HCT116 (cell line): ENCODE data around the gene GRID2. TPM values are rescaled to one million over a fixed set of nuclear protein-coding genes. Genes with fewer than 3 reads are reported as not detected.

Experiments used
- ATAC-seq: fragments of 200-7000 bp; cut with Tn5 transposase; 2 replicates; pipeline ENCODE4 v1.9.1; 2020; ENCODE audit warnings: mild to moderate bottlenecking, moderate library complexity
- BruUV-seq: library from RNA; stranded (reverse); fragments of 400-500 nt; replicated peaks from 2 replicates; lab custom pipeline; 2021; lab: Mats Ljungman, UMichigan
- CTCF ChIA-PET: fragments of 300-600 bp; sonication (Branson Sonifier 250); formaldehyde crosslinking; loops from one replicate; lab custom pipeline; 2021; ENCODE audit warnings: antibody characterized with exemption; lab: Charles Lee
- POLR2A ChIA-PET: fragments of 300-600, 350-600 bp; sonication (Branson Sonifier 250); formaldehyde crosslinking; loops from one replicate; lab custom pipeline; 2021; ENCODE audit warnings: antibody characterized with exemption; lab: Charles Lee
- RAD21 ChIA-PET, 2 experiments: fragments of 300-600 bp; sonication (Branson Sonifier 250); formaldehyde crosslinking; loops; one replicate each; lab custom pipeline; 2023; ENCODE audit warnings: low total read pairs in 2 of 2; ENCODE audit not compliant: uncharacterized antibody in 2 of 2, unreplicated experiment in 2 of 2, low non-redundant PET in 1 of 2; lab: Charles Lee
- DNase-seq: peaks from one replicate; pipeline ENCODE4 v3.0.0-alpha.2; 2010; ENCODE audit warnings: low read depth, low spot score
- H2AFZ ChIP-seq: fragments of 200-600 bp; shearing (Covaris generic), sonication (generic); 2 replicates; pipeline ENCODE4 v1.6.1; 2017; ENCODE audit warnings: low read depth, mixed run types, mixed read lengths, antibody characterized with exemption, low read length; ENCODE audit not compliant: poor library complexity, severe bottlenecking
- H3K27ac ChIP-seq: 2 replicates; pipeline ENCODE4 v1.5.1; 2012; ENCODE audit warnings: low read depth, low read length
- H3K27me3 ChIP-seq: fragments of 200-600 bp; sonication (generic); 2 replicates; pipeline ENCODE4 v1.6.1; 2016; ENCODE audit warnings: mixed run types, low read length, mixed read lengths; ENCODE audit not compliant: insufficient read depth
- H3K36me3 ChIP-seq, 2 experiments: fragments of 200-500 bp in 1 of 2; fragments of 200-600 bp in 1 of 2; sonication (Bioruptor generic) in 1 of 2; sonication (generic) in 1 of 2; 2 replicates each; pipeline versions ENCODE4 v1.5.1 to v1.6.1; 2014 to 2016; ENCODE audit warnings: low read length in 2 of 2, inconsistent platforms in 1 of 2, mixed read lengths in 1 of 2, mixed run types in 1 of 2; ENCODE audit not compliant: insufficient read depth in 2 of 2, control insufficient read depth in 1 of 2
- H3K4me1 ChIP-seq, 2 experiments: fragments of 200-600 bp in 1 of 2; sonication (generic) in 1 of 2; 2 replicates each; pipeline versions ENCODE4 v1.5.1 to v1.6.1; 2012 to 2017; ENCODE audit warnings: low read length in 2 of 2, inconsistent platforms in 1 of 2, mild to moderate bottlenecking in 1 of 2, mixed read lengths in 1 of 2, mixed run types in 1 of 2, moderate library complexity in 1 of 2; ENCODE audit not compliant: insufficient read depth in 2 of 2, control insufficient read depth in 1 of 2
- H3K4me2 ChIP-seq: fragments of 200-600 bp; sonication (generic); 2 replicates; pipeline ENCODE4 v1.6.1; 2017; ENCODE audit warnings: mixed run types, low read length, mixed read lengths
- H3K4me3 ChIP-seq, 2 experiments: fragments of 200-600 bp in 1 of 2; sonication (generic) in 1 of 2; replicated peaks in 1 of 2; 2 replicates each; pipeline ENCODE4 v1.5.1; 2011 to 2016; ENCODE audit warnings: low read length in 2 of 2, control low read depth in 1 of 2, low read depth in 1 of 2, mild to moderate bottlenecking in 1 of 2, mixed read lengths in 1 of 2, mixed run types in 1 of 2
- H3K79me2 ChIP-seq: fragments of 200-600 bp; sonication (generic); 2 replicates; pipeline ENCODE4 v1.6.1; 2017; ENCODE audit warnings: mild to moderate bottlenecking, mixed run types, low read length, moderate library complexity, mixed read lengths; ENCODE audit not compliant: insufficient read depth
- H3K9ac ChIP-seq: fragments of 200-600 bp; sonication (generic); 2 replicates; pipeline ENCODE4 v1.6.1; 2016; ENCODE audit warnings: low read length, mixed read lengths
- H3K9me2 ChIP-seq: fragments of 200-600 bp; sonication (generic), shearing (Covaris generic); 2 replicates; pipeline ENCODE4 v1.6.1; 2017; ENCODE audit warnings: mixed run types, mild to moderate bottlenecking, moderate library complexity; ENCODE audit not compliant: insufficient read depth
- H3K9me3 ChIP-seq, 2 experiments: fragments of 200-500 bp in 1 of 2; fragments of 200-600 bp in 1 of 2; sonication (Bioruptor generic) in 1 of 2; sonication (generic) in 1 of 2; 2 replicates each; pipeline ENCODE4 v1.6.1; 2014 to 2017; ENCODE audit warnings: low read length in 2 of 2, mixed read lengths in 2 of 2, inconsistent platforms in 1 of 2, low read depth in 1 of 2, mild to moderate bottlenecking in 1 of 2, mixed run types in 1 of 2, moderate library complexity in 1 of 2; ENCODE audit not compliant: control insufficient read depth in 1 of 2, insufficient read depth in 1 of 2
- H4K20me1 ChIP-seq: fragments of 200-600 bp; sonication (generic), shearing (Covaris generic); 2 replicates; pipeline ENCODE4 v1.6.1; 2017; ENCODE audit warnings: mixed run types, mild to moderate bottlenecking, moderate library complexity; ENCODE audit not compliant: insufficient read depth
- CBX3 ChIP-seq: IDR thresholded peaks from 2 replicates; pipeline ENCODE4 v1.6.1; 2012; ENCODE audit warnings: low read depth
- CEBPB ChIP-seq: IDR thresholded peaks from 2 replicates; pipeline ENCODE4 v1.6.1; 2012; ENCODE audit warnings: low read depth
- ELF1 ChIP-seq: IDR thresholded peaks from 2 replicates; pipeline ENCODE4 v1.6.1; 2012; ENCODE audit warnings: low read depth, borderline replicate concordance
- FOSL1 ChIP-seq: IDR thresholded peaks from 2 replicates; pipeline ENCODE4 v1.6.1; 2012; ENCODE audit warnings: low read depth
- JUND ChIP-seq: IDR thresholded peaks from 2 replicates; pipeline ENCODE4 v1.6.1; 2012
- POLR2AphosphoS5 ChIP-seq: IDR thresholded peaks from 2 replicates; pipeline ENCODE4 v1.6.1; 2011; ENCODE audit warnings: mild to moderate bottlenecking, low read depth, low read length, moderate library complexity
- RAD21 ChIP-seq: IDR thresholded peaks from 2 replicates; pipeline ENCODE4 v1.6.1; 2012; ENCODE audit warnings: low read depth, mild to moderate bottlenecking
- SIN3A ChIP-seq: IDR thresholded peaks from 2 replicates; pipeline ENCODE4 v1.6.1; 2012; ENCODE audit warnings: low read depth
- SP1 ChIP-seq: IDR thresholded peaks from 2 replicates; pipeline ENCODE4 v1.6.1; 2012; ENCODE audit warnings: low read depth
- SRF ChIP-seq: IDR thresholded peaks from 2 replicates; pipeline ENCODE4 v1.6.1; 2012; ENCODE audit warnings: low read depth
- TCF7L2 ChIP-seq: IDR thresholded peaks from 2 replicates; pipeline ENCODE4 v1.7.0; 2011; ENCODE audit warnings: borderline replicate concordance, inconsistent platforms; ENCODE audit not compliant: insufficient read depth, insufficient read length; ENCODE audit errors: extremely low read depth
- YY1 ChIP-seq: IDR thresholded peaks from 2 replicates; pipeline ENCODE4 v1.6.1; 2011; ENCODE audit warnings: low read length, low read depth, moderate library complexity, mild to moderate bottlenecking; ENCODE audit not compliant: insufficient replicate concordance; ENCODE audit errors: extremely low read depth
- ZFX ChIP-seq: fragments of 450-650 bp; IDR thresholded peaks from 2 replicates; pipeline ENCODE4 v1.6.1; 2017
- intact Hi-C: fragments of 100-400 bp; cut with micrococcal nuclease; formaldehyde crosslinking; loops from 2 replicates; pipeline ENCODE4 v1.10.0; 2022
- total RNA-seq: library from RNA; stranded (reverse); gene quantifications from one replicate; pipeline ENCODE4 v1.2.1, GENCODE V29; 2021; ENCODE audit not compliant: unreplicated experiment
- TF ChIP-seq, protein P1 (sequence below): IDR thresholded peaks from 2 replicates; pipeline ENCODE4 v1.6.1; 2012
- TF ChIP-seq, protein P2 (sequence below): IDR thresholded peaks from 2 replicates; pipeline ENCODE4 v1.6.1; 2012; ENCODE audit warnings: low read depth
- TF ChIP-seq, protein P3 (sequence below): IDR thresholded peaks from 2 replicates; pipeline ENCODE4 v1.6.1; 2012

Gene GRID2
- total RNA-seq, 1 experiment from 2014 or later, result not detected

DNA sequence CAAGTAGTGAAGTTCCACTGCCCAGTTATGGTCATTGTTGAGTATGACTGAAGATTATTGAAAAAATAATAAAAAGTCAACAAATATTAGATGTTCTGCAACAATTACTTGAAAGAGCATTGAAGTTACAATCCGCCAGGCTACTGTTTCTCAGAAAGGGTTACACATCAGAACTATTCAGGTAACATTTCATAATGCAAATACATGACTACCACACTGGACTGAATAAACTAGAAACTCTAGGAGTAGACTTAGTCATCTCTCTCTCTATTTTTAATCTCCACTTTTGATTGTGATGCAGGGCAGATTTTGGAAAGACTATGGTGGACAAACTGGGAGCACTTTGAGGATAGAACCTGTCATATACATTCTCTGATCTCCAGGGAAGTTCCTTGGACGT lies 776.5 kb downstream of the GRID2 start:
- Histone ChIP-seq H3K36me3 (no peaks in the 10 kb centered on the region), H3K4me3 (no peak overlapping the region), H3K79me2 (no peaks in the 10 kb centered on the region), H3K27me3 (no peaks in the 10 kb centered on the region), H3K9ac (no peak overlapping the region), H2AFZ (no peak overlapping the region), H4K20me1 (no peaks in the 10 kb centered on the region), H3K27ac (no peak overlapping the region), H3K9me3 (no peaks in the 10 kb centered on the region), H3K4me2 (no peak overlapping the region), H3K4me1 (no peaks in the 10 kb centered on the region), H3K9me2 (no peaks in the 10 kb centered on the region)
- ATAC-seq (no peak), DNase-seq (no peak)
- RAD21 ChIA-PET, result no interaction called here
- intact Hi-C loops, result no loop called here
- CTCF ChIA-PET, result no interaction called here
- POLR2A ChIA-PET, result no interaction called here
- TF ChIP-seq POLR2AphosphoS5 (no peak), SRF (no peak), TCF7L2 (no peak), ZFX (no peak), RAD21 (no peak), JUND (no peak), CEBPB (no peak), FOSL1 (no peak), SP1 (no peak), CBX3 (no peak), YY1 (no peak), ELF1 (no peak), SIN3A (no peak)
- TF ChIP-seq, protein P1, sequence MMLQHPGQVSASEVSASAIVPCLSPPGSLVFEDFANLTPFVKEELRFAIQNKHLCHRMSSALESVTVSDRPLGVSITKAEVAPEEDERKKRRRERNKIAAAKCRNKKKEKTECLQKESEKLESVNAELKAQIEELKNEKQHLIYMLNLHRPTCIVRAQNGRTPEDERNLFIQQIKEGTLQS, result no peak
- TF ChIP-seq, protein P2, sequence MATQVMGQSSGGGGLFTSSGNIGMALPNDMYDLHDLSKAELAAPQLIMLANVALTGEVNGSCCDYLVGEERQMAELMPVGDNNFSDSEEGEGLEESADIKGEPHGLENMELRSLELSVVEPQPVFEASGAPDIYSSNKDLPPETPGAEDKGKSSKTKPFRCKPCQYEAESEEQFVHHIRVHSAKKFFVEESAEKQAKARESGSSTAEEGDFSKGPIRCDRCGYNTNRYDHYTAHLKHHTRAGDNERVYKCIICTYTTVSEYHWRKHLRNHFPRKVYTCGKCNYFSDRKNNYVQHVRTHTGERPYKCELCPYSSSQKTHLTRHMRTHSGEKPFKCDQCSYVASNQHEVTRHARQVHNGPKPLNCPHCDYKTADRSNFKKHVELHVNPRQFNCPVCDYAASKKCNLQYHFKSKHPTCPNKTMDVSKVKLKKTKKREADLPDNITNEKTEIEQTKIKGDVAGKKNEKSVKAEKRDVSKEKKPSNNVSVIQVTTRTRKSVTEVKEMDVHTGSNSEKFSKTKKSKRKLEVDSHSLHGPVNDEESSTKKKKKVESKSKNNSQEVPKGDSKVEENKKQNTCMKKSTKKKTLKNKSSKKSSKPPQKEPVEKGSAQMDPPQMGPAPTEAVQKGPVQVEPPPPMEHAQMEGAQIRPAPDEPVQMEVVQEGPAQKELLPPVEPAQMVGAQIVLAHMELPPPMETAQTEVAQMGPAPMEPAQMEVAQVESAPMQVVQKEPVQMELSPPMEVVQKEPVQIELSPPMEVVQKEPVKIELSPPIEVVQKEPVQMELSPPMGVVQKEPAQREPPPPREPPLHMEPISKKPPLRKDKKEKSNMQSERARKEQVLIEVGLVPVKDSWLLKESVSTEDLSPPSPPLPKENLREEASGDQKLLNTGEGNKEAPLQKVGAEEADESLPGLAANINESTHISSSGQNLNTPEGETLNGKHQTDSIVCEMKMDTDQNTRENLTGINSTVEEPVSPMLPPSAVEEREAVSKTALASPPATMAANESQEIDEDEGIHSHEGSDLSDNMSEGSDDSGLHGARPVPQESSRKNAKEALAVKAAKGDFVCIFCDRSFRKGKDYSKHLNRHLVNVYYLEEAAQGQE, result no peak
- TF ChIP-seq, protein P3, sequence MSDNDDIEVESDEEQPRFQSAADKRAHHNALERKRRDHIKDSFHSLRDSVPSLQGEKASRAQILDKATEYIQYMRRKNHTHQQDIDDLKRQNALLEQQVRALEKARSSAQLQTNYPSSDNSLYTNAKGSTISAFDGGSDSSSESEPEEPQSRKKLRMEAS, result no peak
- BruUV-seq, result no TSS peak
